Activated naive CD4-positive, alpha-beta T cell treated with anti-CD3 and anti-CD28 coated beads, Interleukin-2, amount 50 U/mL, for 72 hours (primary cell): ENCODE measurements around the gene SDC3. TPM values are rescaled to one million over a fixed set of nuclear protein-coding genes. Genes with fewer than 3 reads are reported as not detected.
A peak's percentile ranks its signal among the peaks of the same experiment; 100 is the strongest.
"Not testable (repeated sequence)": the region's sequence is repeated elsewhere in the genome, so short reads cannot be mapped to it uniquely, and the experiment has no call there.

Experiments
- ATAC-seq, 2 donors: fragments of 150-1000 bp; cut with Tn5 transposase; 2 replicates each; pipeline ENCODE4 v1.10.0; 2021; ENCODE audit warnings: mild to moderate bottlenecking in 2 of 2, moderate library complexity in 2 of 2
- DNase-seq, 2 donors: peaks; one replicate each; pipeline ENCODE4 v3.0.0; 2021 to 2022; ENCODE audit warnings: low spot score in 2 of 2
- H3K27ac Mint-ChIP-seq, 2 donors: one replicate each; pipeline ENCODE4 v1.8.0; 2022; ENCODE audit warnings: mild to moderate bottlenecking in 2 of 2, mixed read lengths in 2 of 2
- H3K36me3 Mint-ChIP-seq, 2 donors: one replicate each; pipeline ENCODE4 v1.8.0; 2022; ENCODE audit warnings: mixed read lengths in 2 of 2
- H3K9me3 Mint-ChIP-seq, 2 donors: one replicate each; pipeline ENCODE4 v1.8.0; 2022; ENCODE audit warnings: mixed read lengths in 2 of 2
- total RNA-seq, 2 donors: library from RNA; stranded (reverse); gene quantifications; one replicate each; pipeline ENCODE4 v1.2.3, GENCODE V29; 2022

The SDC3 gene, protein sequence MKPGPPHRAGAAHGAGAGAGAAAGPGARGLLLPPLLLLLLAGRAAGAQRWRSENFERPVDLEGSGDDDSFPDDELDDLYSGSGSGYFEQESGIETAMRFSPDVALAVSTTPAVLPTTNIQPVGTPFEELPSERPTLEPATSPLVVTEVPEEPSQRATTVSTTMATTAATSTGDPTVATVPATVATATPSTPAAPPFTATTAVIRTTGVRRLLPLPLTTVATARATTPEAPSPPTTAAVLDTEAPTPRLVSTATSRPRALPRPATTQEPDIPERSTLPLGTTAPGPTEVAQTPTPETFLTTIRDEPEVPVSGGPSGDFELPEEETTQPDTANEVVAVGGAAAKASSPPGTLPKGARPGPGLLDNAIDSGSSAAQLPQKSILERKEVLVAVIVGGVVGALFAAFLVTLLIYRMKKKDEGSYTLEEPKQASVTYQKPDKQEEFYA
- 1 to 10 TPM in 1 of 2 donors, not detected in 1; 1.7 TPM for total RNA-seq

DNA sequence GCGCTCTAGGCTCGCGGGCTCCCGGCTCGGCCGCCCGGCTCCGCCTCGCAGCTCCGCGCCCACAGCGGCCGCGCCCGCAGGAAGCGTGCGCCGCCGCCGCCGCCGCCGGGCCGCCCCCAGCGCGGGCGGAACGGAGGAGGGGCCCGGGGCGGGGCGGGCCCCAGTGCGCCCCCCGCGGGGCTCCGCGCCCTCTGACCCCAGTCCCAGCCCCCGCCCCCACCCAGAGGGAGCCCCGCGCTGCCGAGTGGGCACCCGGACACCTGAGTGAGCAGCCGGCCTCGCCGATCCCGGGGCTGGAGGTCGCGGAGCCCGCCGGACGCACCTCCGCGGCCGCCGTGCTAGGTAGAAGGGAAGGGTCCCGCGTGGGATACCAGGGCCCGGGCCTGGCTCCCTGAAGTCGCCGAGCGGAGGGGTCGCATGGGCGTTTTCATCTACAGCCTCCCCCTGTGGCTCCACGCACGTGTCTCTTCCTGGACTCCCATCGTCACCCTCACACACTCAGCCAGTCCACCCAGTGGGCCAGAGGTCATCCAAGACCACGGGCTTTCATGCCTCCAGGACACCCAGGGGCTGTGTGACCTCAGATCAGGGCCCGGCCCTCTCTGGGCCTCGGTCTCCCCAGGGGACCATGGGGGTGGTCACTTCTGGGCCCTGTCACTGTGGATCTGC, at the start of gene SDC3:
SDC3 (minus strand) TSS at position 63 of the 669 bp plus-strand sequence. CDS start 172 bp downstream, outside the sequence.
- H3K9me3 Mint-ChIP-seq: no peaks in the 10 kb centered on the region
- ATAC-seq (peak; percentile 62 to 73), DNase-seq (no peak)
- H3K36me3 Mint-ChIP-seq: peaks cover 6 to 8% of the 10 kb centered on the region in 2 donors
- H3K27ac Mint-ChIP-seq: no peak within 1 kb of the TSS

DNA sequence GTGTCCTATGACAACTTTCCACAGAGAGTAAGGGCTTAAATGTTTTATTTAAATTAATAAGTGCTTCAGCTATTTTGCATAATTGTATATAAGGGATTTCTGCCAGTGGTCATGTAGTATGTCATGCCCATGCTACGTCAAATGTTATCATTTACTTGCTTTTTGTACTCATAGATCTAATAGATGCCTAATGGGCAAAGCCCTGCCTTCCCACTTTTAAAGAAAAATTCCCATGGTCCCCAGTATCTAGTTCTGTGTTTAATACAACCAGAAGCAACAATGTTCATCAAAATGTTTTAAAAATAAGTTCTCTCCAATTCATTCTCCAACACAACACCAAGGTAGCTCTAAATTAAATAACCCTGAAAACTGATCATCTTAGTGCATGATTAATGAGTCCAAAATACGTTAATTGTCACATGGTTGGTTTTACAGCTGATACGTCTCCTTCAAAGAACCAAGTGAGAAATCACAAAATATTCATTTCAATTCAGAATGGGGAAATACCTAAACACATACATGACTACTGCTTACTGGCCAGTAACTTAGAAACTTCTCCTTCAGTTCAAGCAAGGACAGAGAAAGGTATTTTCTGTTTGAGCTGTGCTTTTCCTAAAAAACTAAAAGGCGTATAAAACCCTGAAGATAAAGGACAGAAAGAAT, 49.1 kb upstream of the SDC3 start:
- Mint-ChIP-seq H3K9me3 (no peaks in the 10 kb centered on the region), H3K27ac (peak overlapping the region; percentile 30 to 50), H3K36me3 (peaks cover 7 to 40% of the 10 kb centered on the region in 2 donors)
- no peak for DNase-seq
- ATAC-seq: no peak

DNA sequence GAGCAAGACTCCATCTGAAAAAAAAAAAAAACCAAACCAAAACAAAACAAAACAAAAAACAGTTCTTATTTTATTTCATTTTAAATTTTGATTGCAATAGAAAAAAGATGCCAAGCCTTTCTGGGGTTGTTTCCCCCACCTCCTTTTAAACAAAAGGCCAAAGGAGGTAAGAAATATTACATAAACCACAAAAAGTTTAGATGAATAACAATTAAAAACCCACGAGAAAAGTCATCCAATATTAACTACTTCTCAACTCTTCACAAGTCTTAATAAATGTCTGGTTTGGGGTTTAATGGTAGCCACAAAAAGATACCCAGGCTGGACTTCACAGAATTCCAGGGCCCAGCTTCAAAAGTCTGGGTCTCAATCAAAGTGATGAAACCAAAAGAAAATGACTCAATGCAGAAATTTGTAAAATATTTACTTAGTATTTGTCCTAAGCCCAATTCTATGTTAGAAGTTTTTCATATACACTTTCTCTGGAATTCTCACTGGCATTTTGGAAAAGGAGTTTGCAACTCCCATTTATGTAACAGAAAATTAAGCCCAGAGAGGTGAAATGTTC, 47.0 kb upstream of the SDC3 start:
- no peak for DNase-seq
- no peak overlapping the region for H3K27ac Mint-ChIP-seq
- no peak for ATAC-seq
- peaks cover 13 to 54% of the 10 kb centered on the region in 2 donors for H3K36me3 Mint-ChIP-seq
- no peaks in the 10 kb centered on the region for H3K9me3 Mint-ChIP-seq

DNA sequence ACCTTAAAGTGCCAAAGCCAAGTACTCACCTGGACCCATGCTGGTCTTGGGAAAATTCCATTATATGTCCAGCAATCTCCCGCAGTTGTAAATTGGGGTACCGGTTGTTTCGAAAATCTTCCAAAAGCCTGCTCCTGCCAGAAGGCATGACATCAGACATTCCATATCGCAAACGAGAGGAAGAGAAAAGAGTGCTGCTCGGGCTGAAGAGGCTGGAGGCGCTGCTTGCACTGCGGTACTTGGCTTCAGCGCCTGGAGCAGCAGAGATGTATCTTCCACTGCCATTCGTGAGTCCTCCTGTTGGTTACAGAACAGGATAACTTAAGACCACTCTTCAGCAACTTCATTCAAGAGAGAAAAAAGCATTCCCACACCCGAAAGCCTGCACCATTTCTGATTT, 45.1 kb upstream of the SDC3 start:
- peaks cover 13 to 54% of the 10 kb centered on the region in 2 donors for H3K36me3 Mint-ChIP-seq
- H3K27ac Mint-ChIP-seq: peak overlapping the region in 1 of 2 donors; percentile 44
- DNase-seq: no peak
- ATAC-seq: no peak
- H3K9me3 Mint-ChIP-seq: no peaks in the 10 kb centered on the region

DNA sequence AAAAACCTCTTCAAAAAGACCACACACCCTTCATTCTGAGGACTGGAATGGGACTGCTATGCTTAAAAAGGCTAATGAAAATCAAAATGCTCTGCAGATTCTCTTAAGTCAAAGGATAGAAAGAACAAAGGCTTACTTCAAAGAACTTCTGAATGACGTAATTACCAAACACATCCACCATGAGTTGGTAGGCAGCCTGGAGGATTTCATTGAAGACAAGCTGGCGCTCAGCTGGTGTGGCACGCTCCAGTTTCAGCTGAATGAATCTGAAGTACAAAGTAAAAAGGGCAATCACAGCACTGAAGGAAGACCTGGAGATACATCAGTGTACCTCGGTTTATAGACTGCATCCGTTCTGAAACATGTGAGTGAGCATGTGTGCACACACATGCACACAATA, 43.5 kb upstream of the SDC3 start:
- peaks cover 20 to 56% of the 10 kb centered on the region in 2 donors for H3K36me3 Mint-ChIP-seq
- ATAC-seq: peak in 1 of 2 donors; percentile 53
- no peaks in the 10 kb centered on the region for H3K9me3 Mint-ChIP-seq
- H3K27ac Mint-ChIP-seq: peak overlapping the region in 1 of 2 donors; percentile 81
- no peak for DNase-seq

DNA sequence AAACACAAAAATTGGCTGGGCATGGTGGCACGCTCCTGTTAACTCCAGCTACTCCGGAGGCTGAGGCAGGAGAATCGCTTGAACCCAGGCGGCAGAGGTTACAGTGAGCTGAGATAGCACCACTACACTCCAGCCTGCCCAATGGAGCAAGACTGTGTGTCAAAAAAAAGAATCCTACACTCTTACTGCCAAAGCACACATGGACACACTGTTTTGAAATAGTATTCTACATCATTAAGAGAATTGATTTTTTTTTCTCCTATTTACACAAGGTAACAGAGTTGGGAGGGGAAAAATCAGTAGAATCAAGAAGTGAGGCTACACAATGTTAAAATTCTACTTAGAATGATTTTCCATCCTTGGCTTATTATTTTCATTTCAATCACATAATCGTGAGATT, 42.1 kb upstream of the SDC3 start:
- no peaks in the 10 kb centered on the region for H3K9me3 Mint-ChIP-seq
- H3K36me3 Mint-ChIP-seq: peaks cover 20 to 56% of the 10 kb centered on the region in 2 donors
- ATAC-seq (no peak), DNase-seq (no peak)
- H3K27ac Mint-ChIP-seq: no peak overlapping the region

DNA sequence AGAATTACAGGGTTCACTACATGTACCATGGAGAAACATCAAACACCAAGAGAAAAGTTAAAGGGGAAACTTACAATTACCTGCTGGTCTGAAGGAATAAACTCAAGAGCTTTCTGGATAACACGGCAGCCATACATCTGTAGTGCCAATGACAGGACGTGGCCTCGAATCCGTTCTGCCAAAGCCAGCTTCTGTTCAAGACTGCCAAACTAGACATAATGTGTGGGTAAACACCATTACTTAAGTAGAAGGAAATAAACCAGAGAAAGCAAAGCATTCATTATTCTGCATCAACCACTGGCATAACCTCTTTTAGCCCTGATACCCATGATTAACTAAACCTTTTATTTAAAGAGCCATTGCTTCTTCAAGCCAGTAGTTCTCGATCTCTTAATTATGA, 41.5 kb upstream of the SDC3 start:
- H3K27ac Mint-ChIP-seq: peak overlapping the region in 1 of 2 donors; percentile 39
- no peaks in the 10 kb centered on the region for H3K9me3 Mint-ChIP-seq
- H3K36me3 Mint-ChIP-seq: peaks cover 20 to 56% of the 10 kb centered on the region in 2 donors
- DNase-seq: no peak
- ATAC-seq: no peak

DNA sequence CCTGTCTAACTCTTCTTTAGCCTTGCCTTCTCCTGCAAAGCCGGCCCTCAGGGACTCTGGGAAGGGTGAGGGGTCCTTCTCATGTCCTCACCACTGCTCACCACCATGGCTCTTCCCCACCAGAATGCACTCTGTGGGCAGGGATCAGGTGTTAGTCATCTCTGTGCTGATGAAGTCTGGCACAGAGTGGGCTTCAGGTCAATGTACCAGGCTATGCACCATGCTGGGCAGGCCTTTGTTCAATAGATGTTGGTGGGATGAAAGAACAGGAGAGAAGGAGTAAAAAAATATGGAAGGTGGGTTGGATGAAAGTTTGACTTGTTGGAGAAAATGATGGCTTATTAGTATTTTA, 40.9 kb upstream of the SDC3 start:
- Mint-ChIP-seq H3K27ac (peak overlapping the region in 1 of 2 donors; percentile 39), H3K36me3 (peaks cover 20 to 52% of the 10 kb centered on the region in 2 donors)
- not testable (repeated sequence) for DNase-seq, H3K9me3 Mint-ChIP-seq
- peak in 1 of 2 donors; percentile 8 for ATAC-seq

DNA sequence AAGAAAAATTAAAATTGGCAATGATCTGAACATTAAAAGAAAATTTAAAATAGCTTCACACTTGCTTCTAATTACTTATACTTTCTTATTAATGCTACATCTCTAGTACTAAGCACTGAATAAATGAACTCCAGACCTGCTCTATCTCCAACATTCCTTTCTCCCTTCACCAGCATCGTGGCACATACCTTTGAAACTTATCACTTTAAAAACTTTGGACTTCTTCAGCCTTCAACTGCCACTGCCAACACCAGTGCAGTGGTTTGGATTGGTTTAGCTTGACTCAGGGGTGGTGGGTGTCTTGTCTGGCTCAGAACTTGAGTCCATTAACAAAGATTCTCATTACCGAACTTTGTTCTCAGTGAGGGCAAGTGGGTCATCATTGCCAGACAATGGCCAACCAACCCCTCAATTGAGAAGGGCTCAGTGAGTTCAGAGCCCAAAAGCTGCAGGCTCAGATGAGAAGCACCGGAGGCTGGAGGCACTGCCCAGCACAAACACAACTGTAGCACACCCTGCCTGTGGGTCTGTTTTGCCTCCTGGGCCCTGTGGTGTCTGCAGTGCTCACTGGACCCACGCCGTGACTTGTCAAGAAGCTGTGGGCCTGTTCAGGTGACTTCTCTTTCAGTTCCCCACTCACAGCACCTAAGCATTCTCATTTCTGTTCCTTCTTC, 40.4 kb upstream of the SDC3 start:
- Mint-ChIP-seq H3K27ac (peak overlapping the region in 1 of 2 donors; percentile 32), H3K36me3 (peaks cover 20 to 50% of the 10 kb centered on the region in 2 donors)
- peak in 1 of 2 donors; percentile 30 for ATAC-seq
- not testable (repeated sequence) for DNase-seq, H3K9me3 Mint-ChIP-seq

DNA sequence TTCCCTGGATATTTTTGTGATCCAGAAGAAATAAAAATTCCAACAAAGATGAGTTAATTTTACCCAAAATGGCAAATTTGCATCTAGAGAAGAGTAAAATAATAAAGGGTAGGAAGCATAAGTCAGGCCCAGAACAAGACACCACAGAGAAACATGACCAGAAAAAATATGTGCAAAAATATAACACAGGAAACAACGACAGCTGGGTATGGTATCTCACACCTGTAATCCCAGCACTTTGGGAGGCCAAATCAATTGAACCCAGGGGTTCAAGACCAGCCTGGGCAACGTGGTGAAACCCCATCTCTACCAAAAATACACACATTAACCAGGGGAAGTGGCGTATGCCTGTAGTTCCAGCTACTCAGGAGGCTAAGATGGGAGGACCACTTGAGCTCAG, 39.7 kb upstream of the SDC3 start:
- ATAC-seq (no peak), DNase-seq (no peak)
- H3K9me3 Mint-ChIP-seq: no peaks in the 10 kb centered on the region
- H3K36me3 Mint-ChIP-seq: peaks cover 20 to 43% of the 10 kb centered on the region in 2 donors
- H3K27ac Mint-ChIP-seq: peak overlapping the region in 1 of 2 donors; percentile 93

DNA sequence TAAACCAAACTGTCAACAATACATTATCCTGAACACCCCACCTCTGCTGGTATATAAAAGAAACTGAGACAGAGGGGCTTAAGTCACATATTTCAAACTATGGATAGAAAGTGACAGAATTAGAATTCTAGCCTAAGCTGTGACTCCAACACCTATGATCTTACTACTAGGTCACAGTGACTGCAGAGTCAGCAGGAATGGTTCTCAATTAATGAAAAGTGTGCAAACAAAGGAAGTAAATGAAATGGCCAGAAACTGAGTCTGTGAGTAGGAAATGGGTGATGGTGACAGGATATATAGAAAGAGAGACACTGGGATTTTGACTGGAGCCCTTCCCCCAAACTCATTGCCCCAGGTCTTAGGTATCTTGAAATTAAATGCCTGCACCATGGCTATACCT, 38.7 kb upstream of the SDC3 start:
- DNase-seq (no peak), ATAC-seq (no peak)
- no peak overlapping the region for H3K27ac Mint-ChIP-seq
- no peaks in the 10 kb centered on the region for H3K9me3 Mint-ChIP-seq
- H3K36me3 Mint-ChIP-seq: peaks cover 17 to 36% of the 10 kb centered on the region in 2 donors

DNA sequence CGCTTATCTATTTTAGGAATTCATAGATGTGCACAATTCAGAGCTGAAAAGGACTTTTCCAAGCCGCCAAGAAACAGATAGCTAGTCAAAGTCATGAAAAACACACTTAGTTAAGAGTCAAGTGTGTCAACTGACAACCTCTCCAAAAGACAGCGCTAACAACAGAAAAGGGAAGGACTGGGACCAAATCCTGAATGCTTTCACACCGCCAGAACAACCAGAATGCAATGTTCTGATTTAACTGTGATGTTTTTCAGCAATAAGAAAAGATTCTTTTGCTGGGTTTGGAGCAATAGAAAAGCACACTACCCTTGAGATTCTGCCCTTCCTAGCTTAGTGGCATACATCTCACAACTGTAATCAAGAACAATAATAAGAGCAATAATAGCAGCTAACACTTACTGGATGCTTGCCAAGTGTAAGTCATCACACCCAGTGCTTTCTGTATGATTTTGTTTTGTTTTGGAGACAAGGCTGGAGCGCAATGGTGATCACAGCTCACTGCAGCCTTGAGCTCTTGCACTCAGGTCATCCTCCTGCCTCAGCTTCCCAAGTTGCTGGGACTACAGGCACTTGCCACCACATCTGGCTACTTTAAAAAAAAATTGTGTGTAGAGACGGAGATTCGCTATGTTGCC, 33.9 kb upstream of the SDC3 start:
- no peak for ATAC-seq
- H3K36me3 Mint-ChIP-seq: no peaks in the 10 kb centered on the region
- peak overlapping the region in 1 of 2 donors; percentile 59 for H3K27ac Mint-ChIP-seq
- H3K9me3 Mint-ChIP-seq: no peaks in the 10 kb centered on the region
- DNase-seq: no peak

DNA sequence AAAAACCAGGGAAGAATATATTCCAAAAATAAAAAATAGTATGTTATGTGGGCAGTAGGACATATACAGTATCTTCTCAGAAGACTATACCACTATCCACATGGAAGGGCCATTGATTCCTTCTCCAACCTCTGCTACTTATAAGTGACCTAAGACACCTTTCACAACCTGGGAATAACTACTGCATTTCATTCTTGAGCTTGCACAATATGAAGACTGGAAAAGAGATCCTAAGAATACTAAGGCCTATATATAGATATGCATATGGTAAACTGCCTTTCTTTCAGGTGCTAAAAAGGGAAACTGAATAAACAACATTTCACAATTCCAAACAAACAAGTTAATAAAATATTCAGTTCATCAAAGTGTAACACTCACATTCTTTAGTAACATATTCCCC, 32.0 kb upstream of the SDC3 start:
- ATAC-seq (no peak), DNase-seq (no peak)
- Mint-ChIP-seq H3K36me3 (peaks cover 0 to under 1% of the 10 kb centered on the region in 2 donors), H3K27ac (no peak overlapping the region), H3K9me3 (no peaks in the 10 kb centered on the region)

DNA sequence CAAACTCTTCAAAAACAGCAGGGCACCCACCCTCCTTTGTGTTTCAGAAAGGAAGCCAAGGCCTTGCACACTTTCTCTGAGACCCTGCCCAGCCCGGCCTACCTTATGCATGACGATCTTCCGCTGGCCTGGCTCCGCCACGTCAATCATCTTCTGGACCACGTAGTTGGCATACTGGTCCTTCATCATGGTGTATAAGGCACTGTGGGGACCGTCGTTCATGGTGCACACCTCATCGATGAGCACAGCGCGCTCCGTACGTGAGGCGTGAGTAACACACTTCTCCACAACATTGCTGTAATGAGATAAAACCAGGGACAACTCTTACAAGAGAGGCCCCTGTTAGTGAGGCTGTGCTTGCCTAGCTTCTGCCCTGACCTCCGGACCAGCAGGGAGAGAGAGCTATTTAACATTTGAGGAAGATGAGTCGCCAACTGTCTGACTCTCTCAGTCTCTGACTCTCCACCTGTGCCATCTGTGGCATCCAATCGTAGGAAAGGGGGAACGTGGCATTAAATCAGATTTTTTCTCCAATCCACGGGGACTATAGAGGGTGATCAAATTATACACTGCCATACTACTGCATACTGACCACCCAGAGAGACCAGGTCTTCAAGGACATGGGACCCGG, 28.1 kb upstream of the SDC3 start:
- ATAC-seq (no peak), DNase-seq (no peak)
- peaks cover 0 to 4% of the 10 kb centered on the region in 2 donors for H3K36me3 Mint-ChIP-seq
- peak overlapping the region; percentile 55 to 76 for H3K27ac Mint-ChIP-seq
- H3K9me3 Mint-ChIP-seq: no peaks in the 10 kb centered on the region

DNA sequence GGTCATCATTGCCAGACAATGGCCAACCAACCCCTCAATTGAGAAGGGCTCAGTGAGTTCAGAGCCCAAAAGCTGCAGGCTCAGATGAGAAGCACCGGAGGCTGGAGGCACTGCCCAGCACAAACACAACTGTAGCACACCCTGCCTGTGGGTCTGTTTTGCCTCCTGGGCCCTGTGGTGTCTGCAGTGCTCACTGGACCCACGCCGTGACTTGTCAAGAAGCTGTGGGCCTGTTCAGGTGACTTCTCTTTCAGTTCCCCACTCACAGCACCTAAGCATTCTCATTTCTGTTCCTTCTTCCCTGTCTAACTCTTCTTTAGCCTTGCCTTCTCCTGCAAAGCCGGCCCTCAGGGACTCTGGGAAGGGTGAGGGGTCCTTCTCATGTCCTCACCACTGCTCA, 27.2 kb upstream of the SDC3 start:
- H3K27ac Mint-ChIP-seq: peak overlapping the region in 1 of 2 donors; percentile 87
- H3K36me3 Mint-ChIP-seq, ATAC-seq, DNase-seq, H3K9me3 Mint-ChIP-seq: not testable (repeated sequence)
